Dedifferentiated amniotic fluid mesenchymal stem cell (primary cell): ENCODE measurements around the gene SLC38A11.
A peak's percentile ranks its signal among the peaks of the same experiment; 100 is the strongest.
"Not testable (repeated sequence)": the region's sequence is repeated elsewhere in the genome, so short reads cannot be mapped to it uniquely, and the experiment has no call there.

Source experiments
- DNase-seq: peaks from one replicate; pipeline ENCODE4 v3.0.0-alpha.2; 2016; ENCODE audit errors: extremely low spot score

SLC38A11 gene

DNA sequence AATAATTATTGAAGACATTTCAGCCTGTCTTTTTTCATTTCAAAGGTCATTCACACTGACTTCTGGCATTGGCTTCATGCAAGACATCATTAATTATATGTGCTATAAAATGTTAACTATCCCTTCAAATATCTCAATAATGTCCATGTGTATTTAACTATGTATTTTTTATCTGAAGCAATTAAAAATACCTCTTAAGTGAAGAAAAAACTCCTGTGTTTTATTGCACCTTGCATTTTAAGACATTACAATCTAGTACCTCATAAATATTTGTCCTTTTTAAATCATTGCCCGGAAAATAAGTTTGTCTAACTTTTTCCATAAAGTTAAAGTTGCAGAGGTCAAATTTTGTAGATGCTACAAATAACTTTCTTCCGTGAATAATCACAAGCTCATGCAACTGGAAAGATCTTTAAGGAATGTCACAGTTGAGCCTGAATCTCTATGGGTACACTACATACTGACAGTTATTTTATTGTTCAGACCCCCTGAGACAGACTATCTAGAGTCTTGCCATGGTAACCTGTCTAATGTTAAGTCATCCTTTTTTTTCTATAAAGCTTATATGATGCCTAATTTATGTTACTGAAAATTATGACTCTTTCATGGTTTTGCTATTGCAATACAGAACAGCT is 75.3 kb downstream of the SLC38A11 start:
- DNase-seq: no peak

DNA sequence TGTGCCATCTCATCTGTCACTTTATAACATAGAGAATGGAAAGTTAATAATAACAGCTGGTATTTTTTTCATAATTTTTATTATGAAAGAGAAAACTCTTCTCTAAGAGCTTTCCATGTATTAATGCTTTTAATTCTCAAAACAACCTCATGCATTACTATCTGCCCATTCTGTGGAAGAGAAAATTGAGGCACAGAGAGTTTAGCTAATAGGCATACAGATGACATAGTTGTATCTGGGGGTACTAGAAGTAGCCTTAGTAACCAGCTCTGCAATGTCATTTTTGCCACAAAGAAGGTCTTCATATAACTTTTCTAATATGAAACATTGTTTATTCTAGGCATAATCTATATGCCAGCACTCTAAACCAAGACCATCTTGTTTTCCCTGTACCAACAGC is 77.4 kb downstream of the SLC38A11 start:
- no peak for DNase-seq

DNA sequence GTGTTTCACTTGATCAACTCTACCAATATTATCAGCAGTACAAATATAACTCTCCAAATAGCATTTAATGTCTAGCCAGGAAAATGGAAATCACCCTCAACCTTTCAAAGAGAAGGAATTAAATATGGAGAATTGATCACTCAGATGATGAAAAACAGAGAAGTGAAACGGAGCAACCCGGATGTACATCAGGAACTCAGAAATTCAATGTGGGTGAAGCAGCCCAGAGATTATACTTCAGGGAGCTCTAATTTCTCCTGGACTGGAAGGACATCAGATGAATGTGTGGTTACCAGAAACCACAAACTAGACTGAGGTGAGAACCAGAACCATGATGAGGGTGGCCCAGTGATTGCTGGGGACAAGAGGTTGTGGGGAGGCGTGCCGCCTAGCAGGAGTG is 78.2 kb downstream of the SLC38A11 start:
- no peak for DNase-seq

- DNase-seq: no peak
Measured at GRCh38 chr2:164875334-164876205, 79.8 kb downstream of the SLC38A11 start.

DNA sequence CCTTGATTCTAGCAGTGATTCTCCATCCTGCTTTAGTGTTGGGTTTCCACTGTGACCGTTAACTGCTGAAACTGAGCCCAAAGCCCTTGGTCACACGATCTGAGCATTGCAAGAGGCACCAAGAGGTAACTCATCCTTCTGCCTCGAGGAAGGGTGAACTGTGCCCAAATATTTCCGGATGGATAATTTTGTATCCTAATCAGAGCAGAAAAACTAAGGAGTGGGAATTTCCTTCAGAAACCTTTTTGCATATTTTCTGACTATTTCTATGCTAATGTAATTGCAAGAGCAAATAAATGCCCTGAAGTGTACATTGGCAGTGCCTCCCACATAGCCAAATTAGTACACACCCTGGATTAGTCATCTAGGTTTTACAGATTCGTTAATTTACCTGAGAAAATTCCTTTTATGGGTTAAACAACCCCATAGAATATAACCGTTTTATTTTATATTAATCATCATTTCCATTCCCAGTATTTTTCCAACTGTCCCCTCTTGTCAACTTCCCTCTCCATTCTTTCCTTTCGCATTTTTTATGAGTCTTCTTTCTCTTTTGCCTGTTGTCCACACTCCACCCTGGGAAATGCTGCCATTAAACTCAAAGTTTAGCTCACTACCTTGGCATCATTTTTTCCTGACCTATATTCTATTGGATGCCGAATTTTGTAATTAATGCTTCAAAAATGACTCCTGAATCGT is 82.0 kb downstream of the SLC38A11 start:
- DNase-seq: no peak

- no peak for DNase-seq
Measured at GRCh38 chr2:164871404-164871803, 83.9 kb downstream of the SLC38A11 start.

GRCh38 chr2:164869420-164869772 is 85.9 kb downstream of the SLC38A11 start:
- DNase-seq: no peak

GRCh38 chr2:164868563-164869419 is 86.5 kb downstream of the SLC38A11 start:
- DNase-seq: peak; percentile 42

DNA sequence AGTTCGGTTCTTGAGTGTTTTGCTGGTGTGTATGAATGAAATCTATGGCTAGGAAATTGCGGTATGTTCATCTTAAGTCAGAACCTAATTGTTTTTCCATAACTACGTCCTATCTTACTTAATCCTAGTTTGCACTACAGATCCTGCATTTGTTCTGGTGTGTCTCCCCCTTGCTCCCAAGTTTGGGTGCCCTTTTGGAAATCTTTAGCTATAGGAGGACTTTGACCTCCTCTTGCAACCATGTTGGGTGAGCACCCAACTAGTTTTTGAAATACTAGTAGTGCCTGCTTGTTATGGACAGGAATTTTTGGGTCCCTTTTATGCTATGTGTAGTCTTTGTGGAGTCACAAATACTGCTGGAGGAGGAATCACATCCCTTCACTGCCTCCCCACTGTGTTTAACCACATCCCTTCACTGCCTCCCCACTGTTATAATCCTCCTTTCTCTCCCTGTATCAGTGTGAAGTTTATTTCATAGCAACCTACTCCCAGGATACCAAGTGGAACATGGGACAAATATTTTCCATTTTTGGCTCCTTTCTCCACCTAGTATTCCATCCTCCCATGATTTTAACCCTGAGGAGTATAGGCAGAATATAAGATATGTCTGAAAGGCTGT is 87.4 kb downstream of the SLC38A11 start:
- no peak for DNase-seq

DNA sequence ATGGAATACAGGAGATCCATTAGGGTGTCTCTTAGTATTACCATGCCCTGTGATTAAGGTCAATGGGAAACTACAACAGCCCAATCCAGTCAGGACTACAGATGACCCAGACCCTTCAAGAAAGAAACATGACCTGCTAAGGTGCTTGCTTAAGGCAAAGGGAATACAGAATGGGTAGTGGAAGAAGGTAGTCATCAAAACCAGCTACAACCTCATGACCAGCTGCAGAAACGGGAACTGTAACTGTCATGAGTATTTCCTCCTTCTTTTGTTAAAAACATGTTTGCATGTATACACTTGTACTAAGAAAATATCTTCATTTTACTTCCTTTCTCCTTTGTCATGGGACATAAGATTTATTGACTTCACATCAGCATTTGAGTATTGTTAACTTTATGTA is 88.9 kb downstream of the SLC38A11 start:
- not testable (repeated sequence) for DNase-seq

DNA sequence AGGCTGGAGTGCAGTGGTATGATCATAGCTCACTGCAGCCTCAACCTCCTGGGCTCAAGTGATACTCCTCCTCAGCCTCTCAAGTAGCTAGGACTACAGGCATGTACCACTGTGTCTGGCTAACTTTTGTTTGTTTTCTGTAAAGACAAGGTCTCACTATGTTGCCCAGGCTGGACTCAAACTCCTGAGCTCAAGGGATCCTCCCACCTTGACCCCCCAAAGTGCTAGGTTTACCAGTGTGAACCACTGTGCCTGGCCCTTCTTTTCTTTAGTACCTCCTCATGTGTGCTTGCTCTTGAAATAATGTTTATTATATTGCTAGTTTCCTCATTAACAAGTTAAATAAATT is 94.7 kb downstream of the SLC38A11 start:
- no peak for DNase-seq

DNA sequence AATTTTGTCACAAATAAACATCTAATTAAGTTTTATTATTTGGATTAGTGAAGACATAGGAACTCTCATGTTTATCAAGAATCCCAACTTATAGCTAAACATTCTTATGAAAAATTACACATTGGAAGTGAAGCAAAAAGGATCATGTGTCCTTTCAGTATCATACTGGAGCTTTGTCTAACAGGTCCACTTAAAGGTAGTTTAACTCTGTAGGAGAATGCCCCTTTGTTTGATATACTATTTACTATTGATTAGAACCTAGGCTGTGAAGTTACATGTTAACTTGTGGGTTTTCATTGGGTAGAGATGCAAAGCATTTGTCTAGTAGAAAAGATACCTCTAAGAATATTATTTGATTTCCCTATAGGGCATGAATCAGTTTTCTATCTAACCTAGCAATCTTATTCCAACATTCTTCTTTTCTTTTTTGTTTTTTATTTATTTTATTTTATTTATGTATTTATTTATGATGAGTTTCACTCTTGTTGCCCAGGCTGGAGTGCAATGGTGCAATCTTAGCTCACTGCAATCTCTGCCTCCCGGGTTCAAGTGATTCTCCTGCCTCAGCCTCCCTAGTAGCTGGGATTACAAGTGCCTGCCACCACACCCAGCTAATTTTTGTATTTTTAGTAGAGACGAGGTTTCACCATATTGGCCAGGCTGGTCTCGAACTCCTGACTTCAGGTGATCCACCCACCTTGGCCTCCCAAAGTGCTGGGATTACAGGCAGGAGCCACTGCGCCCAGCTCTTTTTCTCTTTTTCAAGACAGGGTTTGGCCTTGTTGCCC is 95.2 kb downstream of the SLC38A11 start:
- not testable (repeated sequence) for DNase-seq

- no peak for DNase-seq
Measured at GRCh38 chr2:164859251-164859818, 96.0 kb downstream of the SLC38A11 start.

GRCh38 chr2:164852086-164852485 is 103.2 kb downstream of the SLC38A11 start:
- DNase-seq: no peak

GRCh38 chr2:164850235-164850634 is 105.1 kb downstream of the SLC38A11 start:
- no peak for DNase-seq

- DNase-seq: no peak
Measured at GRCh38 chr2:164849506-164849905, 105.8 kb downstream of the SLC38A11 start.

- DNase-seq: no peak
Measured at GRCh38 chr2:164847981-164848741, 107.2 kb downstream of the SLC38A11 start.

- no peak for DNase-seq
Measured at GRCh38 chr2:164847291-164847690, 108.0 kb downstream of the SLC38A11 start.

DNA sequence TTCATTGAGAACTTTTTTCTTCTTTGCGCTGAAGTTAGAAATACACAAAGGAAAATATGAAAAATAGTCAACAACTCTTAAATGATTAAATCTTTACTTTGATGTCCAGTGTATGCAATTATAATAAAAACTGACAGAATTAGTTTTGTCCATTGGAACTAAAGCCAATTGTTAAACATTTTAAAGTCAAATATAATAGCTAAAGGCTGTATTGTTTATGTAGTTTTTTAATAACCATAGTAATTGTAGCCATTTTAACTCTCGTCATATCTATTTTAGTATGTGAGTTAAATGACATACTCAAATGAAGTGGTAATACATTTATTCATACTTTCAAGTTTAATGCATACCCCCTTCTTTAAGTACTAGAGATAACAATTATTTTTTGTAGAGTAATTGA is 109.0 kb downstream of the SLC38A11 start:
- DNase-seq: no peak
